Measurements from ENCODE around the gene HIBADH. TPM values are rescaled to one million over a fixed set of nuclear protein-coding genes. Genes with fewer than 3 reads are reported as not detected.

HIBADH gene
- total and polyA plus RNA-seq, 9 of the 15 experiments (the other 6 are each of a cell fraction or from before 2014, with no cell fraction given): 10.7 to 67.8 (median 36.9) TPM

DNA sequence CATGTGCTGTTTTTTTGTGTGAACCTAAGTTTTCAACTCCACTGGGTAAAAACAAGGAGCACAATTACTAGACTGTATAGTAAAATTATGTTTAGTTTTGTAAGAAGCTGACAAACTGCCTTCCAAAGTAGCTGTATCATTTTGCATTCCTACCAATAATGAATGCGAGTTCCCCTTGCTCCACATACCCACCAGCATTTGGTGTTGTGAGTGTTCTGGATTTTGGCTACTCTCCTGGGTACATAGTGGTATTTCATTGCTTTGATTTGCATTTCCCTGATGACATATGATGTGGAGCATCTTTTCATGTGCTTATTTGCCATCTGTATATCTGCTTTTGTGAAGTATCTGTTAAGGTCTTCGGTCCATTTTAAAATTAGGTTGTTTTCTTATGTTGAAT is 178.2 kb downstream of the HIBADH start:
- H4K20me1 ChIP-seq (replicated peaks; ENCODE audit: control insufficient read depth, insufficient read depth, low read length): peaks cover 7% of the 10 kb centered on the region
- H3K9ac ChIP-seq (ENCODE audit: insufficient read depth in 1 of 2, low read depth in 2 of 2, low read length in 2 of 2): no peak overlapping the region
- H3K4me2 ChIP-seq (ENCODE audit: insufficient read depth, low read length): no peak overlapping the region
- POLR2A ChIA-PET: interaction anchor here (0.7 kb wide), 1 partner anchor 19 kb away, joined by 4 read pairs; no protein-coding TSS in a partner anchor
- FAIRE-seq (no peak), DNase-seq (ENCODE audit: extremely low read depth in 1 of 4, low spot score in 3 of 4) (no peak), ATAC-seq (no peak)
- no TSS peak for BruUV-seq (replicated peaks)
- H3K27ac ChIP-seq (ENCODE audit: extremely low read depth, low read depth, low read length): no peak overlapping the region
- 3% methylated on average over 2 of the region's 2 CpGs for WGBS (ENCODE audit: insufficient coverage, low coverage, missing lambda C conversion rate)
- no peaks in the 10 kb centered on the region for H3K4me1 ChIP-seq (replicated peaks in 1 of 2; ENCODE audit: control insufficient read depth in 2 of 2, insufficient read depth in 2 of 2, low read length in 2 of 2)
- H3K79me2 ChIP-seq (ENCODE audit: control insufficient read depth, insufficient read depth, low read length): no peaks in the 10 kb centered on the region
- H3K36me3 ChIP-seq (ENCODE audit: control insufficient read depth, insufficient read depth, low read length): no peaks in the 10 kb centered on the region
- in situ Hi-C loops (cut with MboI): no loop called here
- CTCF ChIA-PET (ENCODE audit: low intra/inter-chr PET ratio): no interaction called here
- peaks cover 5 to 20% of the 10 kb centered on the region in 2 experiments; a peak in 3 of 5 replicates for H3K27me3 ChIP-seq (ENCODE audit: control insufficient read depth in 2 of 2, insufficient read depth in 2 of 2, low read length in 2 of 2)
- H3K9me3 ChIP-seq (replicated peaks; ENCODE audit: control insufficient read depth, insufficient read depth, low read depth, low read length): no peaks in the 10 kb centered on the region
- TF ChIP-seq ATF7 (IDR thresholded peaks at IDR 0.05) (no peak), XRCC3 (IDR thresholded peaks at IDR 0.05) (no peak), FIP1L1 (IDR thresholded peaks at IDR 0.05; ENCODE audit: low read depth, low read length, poor library complexity, severe bottlenecking) (no peak), PHF8 (IDR thresholded peaks at IDR 0.05; ENCODE audit: borderline replicate concordance, low read length) (no peak), TEAD2 (tag; IDR thresholded peaks at IDR 0.05) (no peak), ZFPM2 (CRISPR knock-in tag; IDR thresholded peaks at IDR 0.05) (no peak), KAT7 (CRISPR knock-in tag; IDR thresholded peaks at IDR 0.05; ENCODE audit: borderline replicate concordance) (no peak), MAFG (tag; conservative IDR thresholded peaks at IDR 0.05) (no peak), NCOA2 (IDR thresholded peaks at IDR 0.05; ENCODE audit: partially characterized antibody in 2 of 2) (no peak), ZNF785 (CRISPR knock-in tag; IDR thresholded peaks at IDR 0.05) (no peak), NELFE (IDR thresholded peaks at IDR 0.05; ENCODE audit: insufficient read depth, insufficient read length) (no peak)
- TF ChIP-seq, protein P1, sequence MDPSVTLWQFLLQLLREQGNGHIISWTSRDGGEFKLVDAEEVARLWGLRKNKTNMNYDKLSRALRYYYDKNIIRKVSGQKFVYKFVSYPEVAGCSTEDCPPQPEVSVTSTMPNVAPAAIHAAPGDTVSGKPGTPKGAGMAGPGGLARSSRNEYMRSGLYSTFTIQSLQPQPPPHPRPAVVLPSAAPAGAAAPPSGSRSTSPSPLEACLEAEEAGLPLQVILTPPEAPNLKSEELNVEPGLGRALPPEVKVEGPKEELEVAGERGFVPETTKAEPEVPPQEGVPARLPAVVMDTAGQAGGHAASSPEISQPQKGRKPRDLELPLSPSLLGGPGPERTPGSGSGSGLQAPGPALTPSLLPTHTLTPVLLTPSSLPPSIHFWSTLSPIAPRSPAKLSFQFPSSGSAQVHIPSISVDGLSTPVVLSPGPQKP (CRISPR knock-in tag; IDR thresholded peaks at IDR 0.05): no peak
- no peaks in the 10 kb centered on the region for H3K9me1 ChIP-seq (ENCODE audit: control insufficient read depth, insufficient read depth, low read length)
- intact Hi-C loops (cut with micrococcal nuclease): no loop called here
- H2AFZ ChIP-seq (ENCODE audit: low read depth, low read length): no peak overlapping the region
- no peak overlapping the region for H3K4me3 ChIP-seq
